Measurements from ENCODE around the gene NR3C1. TPM values are rescaled to one million over a fixed set of nuclear protein-coding genes. Genes with fewer than 3 reads are reported as not detected.
A peak's percentile ranks its signal among the peaks of the same experiment; 100 is the strongest.

Gene NR3C1
- total RNA-seq, 4 donors from 2014 or later = 55.1 to 134 (median 87.3) TPM

DNA sequence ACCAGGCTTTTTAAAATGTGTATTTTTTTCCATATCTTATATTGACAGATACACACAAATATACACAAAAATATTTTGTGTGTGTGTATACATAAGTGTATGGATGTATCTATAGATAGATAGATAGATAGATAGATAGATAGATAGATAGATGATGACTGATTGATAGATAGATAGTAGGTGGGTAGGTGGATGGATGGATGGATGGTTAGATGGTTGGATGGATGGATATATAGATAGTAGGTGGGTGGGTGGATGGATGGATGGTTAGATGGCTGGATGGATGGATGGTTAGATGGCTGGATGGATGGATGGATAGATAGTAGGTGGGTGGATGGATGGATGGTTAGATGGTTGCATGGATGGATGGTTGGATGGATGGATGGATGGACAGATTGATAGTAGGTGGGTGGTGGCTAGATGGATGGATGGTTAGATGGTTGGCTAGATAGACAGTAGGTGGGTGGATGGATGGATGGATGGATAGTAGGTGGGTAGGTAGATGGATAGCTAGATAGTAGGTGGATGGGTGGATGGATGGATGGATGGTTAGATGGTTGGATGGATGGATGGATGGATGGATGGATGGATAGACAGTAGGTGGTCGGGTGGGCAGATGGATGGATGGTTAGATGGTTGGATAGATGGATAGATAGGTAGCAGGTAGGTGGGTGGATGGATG is 156.2 kb downstream of the NR3C1 start:
- DNase-seq = no peak
- no peak for TF ChIP-seq POLR2A (IDR thresholded peaks at IDR 0.05)
- TF ChIP-seq, protein P1, sequence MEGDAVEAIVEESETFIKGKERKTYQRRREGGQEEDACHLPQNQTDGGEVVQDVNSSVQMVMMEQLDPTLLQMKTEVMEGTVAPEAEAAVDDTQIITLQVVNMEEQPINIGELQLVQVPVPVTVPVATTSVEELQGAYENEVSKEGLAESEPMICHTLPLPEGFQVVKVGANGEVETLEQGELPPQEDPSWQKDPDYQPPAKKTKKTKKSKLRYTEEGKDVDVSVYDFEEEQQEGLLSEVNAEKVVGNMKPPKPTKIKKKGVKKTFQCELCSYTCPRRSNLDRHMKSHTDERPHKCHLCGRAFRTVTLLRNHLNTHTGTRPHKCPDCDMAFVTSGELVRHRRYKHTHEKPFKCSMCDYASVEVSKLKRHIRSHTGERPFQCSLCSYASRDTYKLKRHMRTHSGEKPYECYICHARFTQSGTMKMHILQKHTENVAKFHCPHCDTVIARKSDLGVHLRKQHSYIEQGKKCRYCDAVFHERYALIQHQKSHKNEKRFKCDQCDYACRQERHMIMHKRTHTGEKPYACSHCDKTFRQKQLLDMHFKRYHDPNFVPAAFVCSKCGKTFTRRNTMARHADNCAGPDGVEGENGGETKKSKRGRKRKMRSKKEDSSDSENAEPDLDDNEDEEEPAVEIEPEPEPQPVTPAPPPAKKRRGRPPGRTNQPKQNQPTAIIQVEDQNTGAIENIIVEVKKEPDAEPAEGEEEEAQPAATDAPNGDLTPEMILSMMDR (IDR thresholded peaks at IDR 0.05) = no peak
- Histone ChIP-seq H3K27me3 (no peaks in the 10 kb centered on the region), H3K4me3 (no peak overlapping the region), H3K9me3 (no peaks in the 10 kb centered on the region), H3K4me1 (no peaks in the 10 kb centered on the region), H3K36me3 (no peaks in the 10 kb centered on the region), H3K27ac (no peak overlapping the region)
- intact Hi-C loops (cut with DNase I; ENCODE audit: low total_unique reads) = no loop called here

GRCh38 chr5:143245929-143246561 is 157.4 kb downstream of the NR3C1 start:
- no peak for DNase-seq
- H3K4me1 ChIP-seq = no peaks in the 10 kb centered on the region
- H3K27ac ChIP-seq = no peak overlapping the region
- no peak overlapping the region for H3K4me3 ChIP-seq
- no peaks in the 10 kb centered on the region for H3K27me3 ChIP-seq
- TF ChIP-seq, protein P1 (IDR thresholded peaks at IDR 0.05) = no peak
- no peak for TF ChIP-seq POLR2A (IDR thresholded peaks at IDR 0.05)
- intact Hi-C loops (cut with DNase I; ENCODE audit: low total_unique reads) = no loop called here
- H3K36me3 ChIP-seq = no peaks in the 10 kb centered on the region
- H3K9me3 ChIP-seq = no peaks in the 10 kb centered on the region

GRCh38 chr5:143244990-143245389 is 158.5 kb downstream of the NR3C1 start:
- intact Hi-C loops (cut with DNase I; ENCODE audit: low total_unique reads) = no loop called here
- peak overlapping the region in 1 of 2 donors; percentile 80 for H3K27ac ChIP-seq
- no peak for DNase-seq

GRCh38 chr5:143244000-143244736 is 159.3 kb downstream of the NR3C1 start:
- no peaks in the 10 kb centered on the region for H3K36me3 ChIP-seq
- H3K4me1 ChIP-seq = no peaks in the 10 kb centered on the region
- intact Hi-C loops (cut with DNase I; ENCODE audit: low total_unique reads) = no loop called here
- no peaks in the 10 kb centered on the region for H3K9me3 ChIP-seq
- no peaks in the 10 kb centered on the region for H3K27me3 ChIP-seq
- TF ChIP-seq, protein P1 (IDR thresholded peaks at IDR 0.05) = no peak
- TF ChIP-seq POLR2A (IDR thresholded peaks at IDR 0.05) = no peak
- H3K27ac ChIP-seq = peak overlapping the region; percentile 56 to 80
- no peak overlapping the region for H3K4me3 ChIP-seq
- peak; percentile 61 to 71 for DNase-seq

More at GRCh38 chr5:143244990-143245389, 158.5 kb downstream of the NR3C1 start:
- H3K27me3 ChIP-seq = no peaks in the 10 kb centered on the region
- H3K9me3 ChIP-seq = no peaks in the 10 kb centered on the region
- H3K4me1 ChIP-seq = no peaks in the 10 kb centered on the region
- TF ChIP-seq, protein P1 (IDR thresholded peaks at IDR 0.05) = no peak
- TF ChIP-seq POLR2A (IDR thresholded peaks at IDR 0.05) = no peak
- H3K4me3 ChIP-seq = no peak overlapping the region
- no peaks in the 10 kb centered on the region for H3K36me3 ChIP-seq

- no peaks in the 10 kb centered on the region for H3K4me1 ChIP-seq
- no peaks in the 10 kb centered on the region for H3K36me3 ChIP-seq
- no peaks in the 10 kb centered on the region for H3K27me3 ChIP-seq
- no peaks in the 10 kb centered on the region for H3K9me3 ChIP-seq
- no peak overlapping the region for H3K4me3 ChIP-seq
- no peak for DNase-seq
- intact Hi-C loops (cut with DNase I; ENCODE audit: low total_unique reads) = no loop called here
- TF ChIP-seq POLR2A (IDR thresholded peaks at IDR 0.05) = no peak
- TF ChIP-seq, protein P1 (IDR thresholded peaks at IDR 0.05) = no peak
- H3K27ac ChIP-seq = peak overlapping the region in 1 of 2 donors; percentile 80
These were observed 160.4 kb downstream of the NR3C1 start for GRCh38 chr5:143243103-143243502.

Measured in uterus (tissue), 4 donors.